Activated T-helper 1 cell treated with anti-CD3 and anti-CD28 coated beads, Interleukin-12 subunit alpha, Interleukin-12 subunit beta, Interleukin-2, Interleukin-4 antibody, amounts not matched to agents 30 ng/mL and 10 ng/mL and 1 ng/mL, durations not matched to agents 14 hours and 24 hours and 36 hours (primary cell): Measurements from ENCODE around the gene LRRC37B. TPM values are rescaled to one million over a fixed set of nuclear protein-coding genes. Genes with fewer than 3 reads are reported as not detected.
"Not testable (repeated sequence)": the region's sequence is repeated elsewhere in the genome, so short reads cannot be mapped to it uniquely, and the experiment has no call there.

Experiments used
- DNase-seq: peaks from one replicate; pipeline ENCODE4 v3.0.0; 2021; ENCODE audit warnings: low spot score
- H3K27ac Mint-ChIP-seq: one replicate; pipeline ENCODE4 v1.8.0; 2021; ENCODE audit warnings: mild to moderate bottlenecking, mixed read lengths
- H3K27me3 Mint-ChIP-seq: one replicate; pipeline ENCODE4 v1.8.0; 2022; ENCODE audit warnings: mild to moderate bottlenecking, moderate library complexity, mixed read lengths; ENCODE audit not compliant: insufficient read depth
- H3K36me3 Mint-ChIP-seq: one replicate; pipeline ENCODE4 v1.8.0; 2021; ENCODE audit warnings: low read depth, mixed read lengths
- H3K4me1 Mint-ChIP-seq: one replicate; pipeline ENCODE4 v1.8.0; 2021; ENCODE audit warnings: low read depth, mixed read lengths
- H3K4me3 Mint-ChIP-seq: one replicate; pipeline ENCODE4 v1.8.0; 2021; ENCODE audit warnings: mild to moderate bottlenecking, moderate library complexity, mixed read lengths
- H3K9me3 Mint-ChIP-seq: one replicate; pipeline ENCODE4 v1.8.0; 2021; ENCODE audit warnings: mixed read lengths
- intact Hi-C: fragments of 100-400 bp; cut with micrococcal nuclease; formaldehyde crosslinking; loops from one replicate; pipeline ENCODE4 v1.15.1; 2024
- total RNA-seq: library from RNA; stranded (reverse); gene quantifications from 2 replicates; pipeline ENCODE4 v1.2.3, GENCODE V29; 2022

Gene LRRC37B
- 16.7 and 22.7 TPM in 2 replicates for total RNA-seq

- Mint-ChIP-seq H3K36me3 (peaks cover 11% of the 10 kb centered on the region), H3K27me3 (no peaks in the 10 kb centered on the region), H3K9me3 (no peaks in the 10 kb centered on the region), H3K27ac (peak within 1 kb of the TSS; percentile 90), H3K4me3 (peak within 1 kb of the TSS; percentile 93), H3K4me1 (peaks cover 36% of the 10 kb centered on the region)
- DNase-seq = peak; percentile 87
- intact Hi-C loops = loop anchor here (1.0 to 5.0 kb wide), 4 partner anchors 106 to 435 kb away; partner anchors contain the start of genes PSMD11, RHOT1, UTP6 and ZNF207
Observed at GRCh38 chr17:32006957-32007462, at the start of gene LRRC37B. LRRC37B (plus strand) TSS chr17:32007383; CDS start chr17:32021393, 14,010 bp downstream.

- Mint-ChIP-seq H3K36me3 (peaks cover 22% of the 10 kb centered on the region), H3K4me1 (peaks cover 16% of the 10 kb centered on the region), H3K27ac (peak overlapping the region; percentile 29)
- DNase-seq, H3K27me3 Mint-ChIP-seq, H3K9me3 Mint-ChIP-seq, H3K4me3 Mint-ChIP-seq, intact Hi-C loops: not testable (repeated sequence)
Observed at GRCh38 chr17:31964131-31964530, 43.1 kb upstream of the LRRC37B start.

- Mint-ChIP-seq H3K4me3 (no peak overlapping the region), H3K9me3 (no peaks in the 10 kb centered on the region), H3K27ac (no peak overlapping the region), H3K36me3 (peaks cover 14% of the 10 kb centered on the region), H3K27me3 (no peaks in the 10 kb centered on the region), H3K4me1 (peaks cover 12% of the 10 kb centered on the region)
- DNase-seq = no peak
- intact Hi-C loops = no loop called here
Observed at GRCh38 chr17:31967648-31968047, 39.5 kb upstream of the LRRC37B start.

GRCh38 chr17:31970416-31970815 lies 36.8 kb upstream of the LRRC37B start:
- H3K4me1 Mint-ChIP-seq, H3K27ac Mint-ChIP-seq, H3K4me3 Mint-ChIP-seq, intact Hi-C loops, DNase-seq, H3K9me3 Mint-ChIP-seq, H3K27me3 Mint-ChIP-seq: not testable (repeated sequence)
- H3K36me3 Mint-ChIP-seq = peaks cover 12% of the 10 kb centered on the region

- H3K9me3 Mint-ChIP-seq, H3K4me1 Mint-ChIP-seq, DNase-seq, intact Hi-C loops, H3K27ac Mint-ChIP-seq, H3K27me3 Mint-ChIP-seq, H3K4me3 Mint-ChIP-seq: not testable (repeated sequence)
- peaks cover 21% of the 10 kb centered on the region for H3K36me3 Mint-ChIP-seq
Observed at GRCh38 chr17:31974269-31975071, 32.7 kb upstream of the LRRC37B start.

GRCh38 chr17:31975391-31975790 lies 31.8 kb upstream of the LRRC37B start:
- not testable (repeated sequence) for H3K4me1 Mint-ChIP-seq, H3K4me3 Mint-ChIP-seq

GRCh38 chr17:31991821-31992220 lies 15.4 kb upstream of the LRRC37B start:
- not testable (repeated sequence) for DNase-seq

More at GRCh38 chr17:31975391-31975790, 31.8 kb upstream of the LRRC37B start:
- DNase-seq, intact Hi-C loops, H3K9me3 Mint-ChIP-seq, H3K27me3 Mint-ChIP-seq, H3K27ac Mint-ChIP-seq: not testable (repeated sequence)
- peaks cover 21% of the 10 kb centered on the region for H3K36me3 Mint-ChIP-seq

GRCh38 chr17:31997005-31997404 lies 10.2 kb upstream of the LRRC37B start:
- Mint-ChIP-seq H3K27ac (no peak overlapping the region), H3K36me3 (peaks cover 33% of the 10 kb centered on the region), H3K9me3 (no peaks in the 10 kb centered on the region), H3K4me1 (no peaks in the 10 kb centered on the region), H3K4me3 (no peak overlapping the region), H3K27me3 (no peaks in the 10 kb centered on the region)
- intact Hi-C loops = no loop called here
- DNase-seq = no peak

More at GRCh38 chr17:31991821-31992220, 15.4 kb upstream of the LRRC37B start:
- H3K9me3 Mint-ChIP-seq, H3K27ac Mint-ChIP-seq, H3K27me3 Mint-ChIP-seq, intact Hi-C loops, H3K4me3 Mint-ChIP-seq, H3K4me1 Mint-ChIP-seq: not testable (repeated sequence)
- H3K36me3 Mint-ChIP-seq = peaks cover 29% of the 10 kb centered on the region

GRCh38 chr17:32007463-32008298 lies 498 bp downstream of the LRRC37B start:
- H3K36me3 Mint-ChIP-seq = peaks cover 12% of the 10 kb centered on the region
- no peaks in the 10 kb centered on the region for H3K27me3 Mint-ChIP-seq
- intact Hi-C loops = loop anchor here (1.0 to 5.0 kb wide), 5 partner anchors 106 to 435 kb away; partner anchors contain the start of genes PSMD11, RHOT1, UTP6 and ZNF207
- no peaks in the 10 kb centered on the region for H3K9me3 Mint-ChIP-seq
- H3K4me1 Mint-ChIP-seq = peaks cover 41% of the 10 kb centered on the region
- peak overlapping the region; percentile 93 for H3K4me3 Mint-ChIP-seq
- peak overlapping the region; percentile 90 for H3K27ac Mint-ChIP-seq
- DNase-seq = peak; percentile 37

- Mint-ChIP-seq H3K9me3 (no peaks in the 10 kb centered on the region), H3K27ac (peak overlapping the region; percentile 90), H3K36me3 (peaks cover 13% of the 10 kb centered on the region), H3K4me1 (peaks cover 46% of the 10 kb centered on the region), H3K27me3 (no peaks in the 10 kb centered on the region), H3K4me3 (peak overlapping the region; percentile 93)
- intact Hi-C loops = loop anchor here (1.0 to 5.0 kb wide), 3 partner anchors 12 to 433 kb away; partner anchors contain the start of genes PSMD11 and ZNF207
- DNase-seq = no peak
Observed at GRCh38 chr17:32009262-32009542, 2.0 kb downstream of the LRRC37B start.

- Mint-ChIP-seq H3K4me1 (peaks cover 48% of the 10 kb centered on the region), H3K9me3 (no peaks in the 10 kb centered on the region), H3K27me3 (no peaks in the 10 kb centered on the region), H3K36me3 (peaks cover 13% of the 10 kb centered on the region), H3K27ac (peak overlapping the region; percentile 1), H3K4me3 (peak overlapping the region; percentile 93)
- intact Hi-C loops = no loop called here
- no peak for DNase-seq
Observed at GRCh38 chr17:32010114-32010513, 2.9 kb downstream of the LRRC37B start.

- Mint-ChIP-seq H3K27ac (no peak overlapping the region), H3K9me3 (no peaks in the 10 kb centered on the region), H3K4me1 (peaks cover 55% of the 10 kb centered on the region), H3K36me3 (peaks cover 23% of the 10 kb centered on the region), H3K27me3 (no peaks in the 10 kb centered on the region), H3K4me3 (no peak overlapping the region)
- intact Hi-C loops = no loop called here
- no peak for DNase-seq
Observed at GRCh38 chr17:32015245-32016013, 8.2 kb downstream of the LRRC37B start.
